GM10248 (cell line): ENCODE measurements around the gene SLN.

Source experiments
- CTCF ChIA-PET: fragments of 300-600 bp; sonication (Branson Sonifier 250); formaldehyde crosslinking; extraction: SDS; loops from one replicate; lab custom pipeline; 2021; ENCODE audit warnings: antibody characterized with exemption; lab: Yijun Ruan, JAX
- POLR2A ChIA-PET: fragments of 350-650 bp; sonication (Branson Sonifier 250); formaldehyde crosslinking; extraction: SDS; loops from one replicate; lab custom pipeline; 2020; ENCODE audit warnings: antibody characterized with exemption; lab: Yijun Ruan, JAX
- DNase-seq: peaks from one replicate; pipeline ENCODE4 v3.0.0; 2012; ENCODE audit errors: extremely low spot score
- TF ChIP-seq, protein P1 (sequence below): IDR thresholded peaks from 2 replicates; pipeline ENCODE4 v1.5.1; 2012; ENCODE audit warnings: mild to moderate bottlenecking, low read depth; ENCODE audit errors: extremely low read depth, missing control alignments, control extremely low read depth

SLN gene

DNA sequence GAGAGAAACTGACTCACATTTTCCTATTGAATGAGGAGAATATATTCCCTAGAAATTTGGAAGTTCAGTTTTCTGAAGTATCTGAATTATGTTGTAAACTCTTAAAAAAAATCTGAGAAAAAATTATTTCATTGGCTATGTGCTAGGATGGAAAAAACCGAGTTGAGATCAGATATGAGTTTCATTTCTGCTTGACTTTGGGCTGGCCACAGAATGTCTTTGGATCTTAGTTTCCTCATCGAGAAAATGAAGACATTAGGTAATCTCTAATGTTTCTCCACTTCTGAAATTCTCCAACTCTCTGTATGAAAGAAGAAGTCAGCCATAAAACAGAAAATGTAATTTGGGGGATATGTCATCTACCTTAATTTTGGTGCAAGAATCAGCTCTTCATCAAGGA is 28.8 kb downstream of the SLN start:
- ChIA-PET POLR2A (no interaction called here), CTCF (interaction anchor here (0.8 to 2.9 kb wide), 6 partner anchors 10 to 215 kb away, joined by 3 to 14 read pairs (median 4); no protein-coding TSS in a partner anchor)
- TF ChIP-seq, protein P1, sequence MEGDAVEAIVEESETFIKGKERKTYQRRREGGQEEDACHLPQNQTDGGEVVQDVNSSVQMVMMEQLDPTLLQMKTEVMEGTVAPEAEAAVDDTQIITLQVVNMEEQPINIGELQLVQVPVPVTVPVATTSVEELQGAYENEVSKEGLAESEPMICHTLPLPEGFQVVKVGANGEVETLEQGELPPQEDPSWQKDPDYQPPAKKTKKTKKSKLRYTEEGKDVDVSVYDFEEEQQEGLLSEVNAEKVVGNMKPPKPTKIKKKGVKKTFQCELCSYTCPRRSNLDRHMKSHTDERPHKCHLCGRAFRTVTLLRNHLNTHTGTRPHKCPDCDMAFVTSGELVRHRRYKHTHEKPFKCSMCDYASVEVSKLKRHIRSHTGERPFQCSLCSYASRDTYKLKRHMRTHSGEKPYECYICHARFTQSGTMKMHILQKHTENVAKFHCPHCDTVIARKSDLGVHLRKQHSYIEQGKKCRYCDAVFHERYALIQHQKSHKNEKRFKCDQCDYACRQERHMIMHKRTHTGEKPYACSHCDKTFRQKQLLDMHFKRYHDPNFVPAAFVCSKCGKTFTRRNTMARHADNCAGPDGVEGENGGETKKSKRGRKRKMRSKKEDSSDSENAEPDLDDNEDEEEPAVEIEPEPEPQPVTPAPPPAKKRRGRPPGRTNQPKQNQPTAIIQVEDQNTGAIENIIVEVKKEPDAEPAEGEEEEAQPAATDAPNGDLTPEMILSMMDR: no peak
- DNase-seq: no peak

DNA sequence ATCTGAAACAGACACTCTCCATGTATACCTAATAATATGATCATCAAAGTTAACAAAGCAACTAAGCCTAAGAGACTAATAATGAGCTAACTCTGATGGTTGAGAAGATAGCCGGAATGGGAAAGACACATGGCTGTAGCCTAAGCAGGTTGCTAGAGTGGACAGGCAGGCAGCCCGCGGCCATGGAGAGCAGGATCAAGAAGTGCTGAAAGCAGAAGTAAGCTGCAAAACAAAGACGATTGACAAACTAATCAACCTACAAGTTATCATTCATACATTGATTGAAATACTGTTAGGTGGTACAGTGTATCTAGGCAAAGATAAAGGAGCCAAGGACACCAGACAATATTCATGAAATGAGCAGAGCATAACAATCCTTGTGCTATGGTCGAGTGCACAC is 29.3 kb downstream of the SLN start:
- POLR2A ChIA-PET: no interaction called here
- CTCF ChIA-PET: interaction anchor here (0.8 to 2.9 kb wide), 5 partner anchors 9 to 216 kb away, joined by 3 to 14 read pairs (median 5); no protein-coding TSS in a partner anchor
- DNase-seq: no peak
- TF ChIP-seq, protein P1: no peak

DNA sequence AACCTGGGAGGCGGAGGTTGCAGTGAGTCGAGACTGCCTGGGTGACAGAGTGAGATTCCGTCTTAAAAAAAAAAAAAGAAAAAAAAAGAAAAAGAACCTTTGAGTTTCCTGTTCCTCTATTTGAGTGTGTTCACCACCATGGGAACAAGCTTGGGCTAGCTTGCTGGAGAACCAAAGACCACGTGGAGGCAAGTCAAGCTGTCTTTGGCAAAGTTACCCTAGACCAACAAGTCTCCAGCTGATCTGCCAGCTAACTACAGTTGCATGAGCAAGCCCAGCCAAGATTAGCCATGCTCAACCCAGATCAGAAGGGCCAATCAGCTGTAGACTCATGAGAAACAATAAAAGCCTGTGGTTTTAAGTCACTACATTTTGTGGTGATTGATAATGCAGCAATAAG is 29.7 kb downstream of the SLN start:
- CTCF ChIA-PET: interaction anchor here (0.8 to 2.9 kb wide), 4 partner anchors 9 to 216 kb away, joined by 3 to 14 read pairs (median 8); no protein-coding TSS in a partner anchor
- DNase-seq: no peak
- POLR2A ChIA-PET: no interaction called here
- TF ChIP-seq, protein P1: no peak

DNA sequence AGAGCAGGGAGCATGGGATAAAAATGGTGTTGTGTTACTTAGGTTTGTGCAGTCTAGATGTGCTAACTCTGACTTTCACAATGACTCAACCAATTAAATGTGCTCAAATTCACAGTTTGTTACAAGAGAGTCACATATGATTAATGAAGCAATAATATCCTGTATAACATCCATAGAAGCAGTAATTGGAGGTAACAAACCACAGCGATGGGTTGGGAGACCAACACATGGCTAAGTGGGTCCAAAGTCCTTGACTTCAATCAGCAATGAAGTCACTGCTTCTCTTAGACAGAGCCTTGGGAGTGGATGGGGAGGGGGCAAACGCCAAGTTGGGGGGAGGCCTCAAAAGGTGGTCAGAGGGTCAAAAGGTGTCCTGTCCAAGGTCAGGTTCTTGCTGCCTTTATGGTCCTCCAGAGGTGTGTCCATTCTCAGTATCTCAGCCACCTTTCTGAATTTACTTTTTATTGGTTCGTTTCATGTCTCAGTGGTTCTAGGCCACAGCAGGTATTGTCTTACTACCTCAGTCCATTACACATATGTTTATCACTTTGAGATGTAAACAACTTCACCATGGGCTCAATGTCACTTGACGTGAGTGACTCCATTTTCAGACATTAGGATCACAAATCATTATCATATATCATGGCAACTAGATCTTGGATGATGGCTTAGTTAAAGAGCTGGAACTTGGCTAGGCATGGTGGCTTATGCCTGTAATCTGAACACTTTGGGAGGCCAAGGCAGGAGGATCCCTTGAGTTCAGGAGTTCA is 32.4 kb downstream of the SLN start:
- CTCF ChIA-PET: interaction anchor here (1.8 to 3.1 kb wide), 2 partner anchors 9 to 10 kb away, joined by 7 to 16 read pairs; no protein-coding TSS in a partner anchor
- POLR2A ChIA-PET: no interaction called here
- DNase-seq: no peak
- TF ChIP-seq, protein P1: no peak

DNA sequence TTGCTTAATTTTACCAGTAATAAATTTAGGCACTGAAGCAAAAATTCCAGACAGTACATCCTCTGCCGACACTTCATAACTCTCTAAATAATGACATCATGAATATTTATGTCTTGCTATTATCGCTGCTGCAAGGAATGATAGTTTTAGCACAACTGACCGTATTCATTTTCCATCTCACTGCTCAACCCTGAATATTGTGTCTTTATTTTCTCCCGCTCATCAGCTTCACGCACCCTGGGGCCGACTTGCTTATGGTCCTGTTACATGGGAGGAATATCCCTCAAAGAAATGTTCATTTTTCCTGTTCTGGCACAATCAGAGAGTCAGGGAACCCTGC is 33.3 kb downstream of the SLN start:
- no peak for DNase-seq
- ChIA-PET CTCF (interaction anchor here (1.8 kb wide), 1 partner anchor 8 kb away, joined by 7 read pairs; no protein-coding TSS in a partner anchor), POLR2A (no interaction called here)
- TF ChIP-seq, protein P1: no peak

DNA sequence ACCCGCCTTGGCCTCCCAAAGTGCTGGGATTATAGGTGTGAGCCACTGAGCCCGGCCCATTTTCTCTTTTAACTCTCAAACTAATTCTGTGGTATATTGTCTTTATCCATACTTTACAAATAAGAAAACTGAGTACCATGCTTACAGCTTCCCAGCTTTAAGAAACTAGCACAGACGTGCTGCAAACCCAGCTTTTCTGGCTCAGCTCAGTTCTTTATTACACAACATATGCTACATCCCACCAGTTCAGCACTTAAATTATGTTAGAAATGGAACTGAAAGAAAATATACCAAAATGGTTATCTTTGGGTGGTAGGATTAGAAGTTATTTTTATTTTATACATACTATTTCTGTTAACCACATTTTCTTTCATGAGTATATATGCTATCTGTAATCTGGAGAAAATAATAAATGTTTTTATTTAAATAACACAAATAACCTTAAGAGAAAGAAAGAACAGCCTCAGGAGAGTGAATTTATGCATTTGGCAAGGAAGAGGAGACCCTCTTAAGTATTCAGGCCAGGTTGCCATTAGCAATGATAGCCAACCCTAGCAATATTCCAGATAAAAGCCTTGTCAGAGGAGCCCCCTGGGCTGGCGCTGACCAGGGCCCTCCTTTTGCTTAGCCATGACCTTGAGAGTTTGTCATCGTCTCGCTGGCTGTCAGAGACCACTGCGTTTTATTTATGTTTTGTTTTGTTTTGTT is 33.8 kb downstream of the SLN start:
- DNase-seq: no peak
- CTCF ChIA-PET: interaction anchor here (3.6 kb wide), 1 partner anchor 11 kb away, joined by 16 read pairs; no protein-coding TSS in a partner anchor
- POLR2A ChIA-PET: no interaction called here
- TF ChIP-seq, protein P1: no peak
